PC-9 (cell line): ENCODE results near the gene UBXN4. TPM values are rescaled to one million over a fixed set of nuclear protein-coding genes. Genes with fewer than 3 reads are reported as not detected.

Experiments used
- BruUV-seq: library from RNA; stranded (reverse); fragments of 400-500 nt; replicated peaks from 2 replicates; lab custom pipeline; 2021; lab: Mats Ljungman, UMichigan
- CTCF ChIA-PET: fragments of 300-600 bp; sonication (Branson Sonifier 250); formaldehyde crosslinking; loops from one replicate; lab custom pipeline; 2022; ENCODE audit warnings: antibody characterized with exemption; lab: Charles Lee
- POLR2A ChIA-PET: fragments of 300-600 bp; sonication (Branson Sonifier 250); formaldehyde crosslinking; loops from one replicate; lab custom pipeline; 2022; ENCODE audit warnings: antibody characterized with exemption; ENCODE audit not compliant: unreplicated experiment; lab: Charles Lee
- DNase-seq, 2 experiments: peaks; one replicate each; pipeline versions ENCODE4 v3.0.0 to v3.0.0-alpha.2; 2015 to 2022; ENCODE audit warnings: mixed read lengths in 1 of 2
- H2AFZ ChIP-seq: fragments of 200-600 bp; sonication (generic); 2 replicates; pipeline ENCODE4 v1.8.1; 2017; ENCODE audit warnings: antibody characterized with exemption
- H3F3A ChIP-seq: fragments of 200-600 bp; sonication (generic); 2 replicates; pipeline ENCODE4 v1.8.1; 2017; ENCODE audit warnings: antibody characterized with exemption, mild to moderate bottlenecking, low read depth; ENCODE audit not compliant: insufficient read depth
- H3K27ac ChIP-seq: fragments of 200-600 bp; sonication (generic); 2 replicates; pipeline ENCODE4 v1.6.1; 2016; ENCODE audit warnings: mixed run types
- H3K27me3 ChIP-seq: fragments of 200-600 bp; sonication (generic); 2 replicates; pipeline ENCODE4 v1.6.1; 2016; ENCODE audit warnings: low read depth, mixed run types; ENCODE audit not compliant: insufficient read depth
- H3K36me3 ChIP-seq: fragments of 200-600 bp; sonication (generic); 2 replicates; pipeline ENCODE4 v1.6.1; 2016; ENCODE audit warnings: low read depth, mixed run types
- H3K4me1 ChIP-seq: fragments of 200-600 bp; sonication (generic); replicated peaks from 2 replicates; pipeline ENCODE4 v1.6.1; 2016; ENCODE audit warnings: mixed run types; ENCODE audit not compliant: insufficient read depth
- H3K4me2 ChIP-seq: fragments of 200-600 bp; sonication (generic); 2 replicates; pipeline ENCODE4 v1.6.1; 2017; ENCODE audit warnings: mixed run types
- H3K4me3 ChIP-seq: fragments of 200-600 bp; sonication (generic); 2 replicates; pipeline ENCODE4 v1.6.1; 2016; ENCODE audit warnings: mixed run types
- H3K79me2 ChIP-seq: fragments of 200-600 bp; sonication (generic); 2 replicates; pipeline ENCODE4 v1.6.1; 2017; ENCODE audit warnings: low read depth, mixed run types
- H3K9me2 ChIP-seq: fragments of 200-600 bp; sonication (generic); 2 replicates; pipeline ENCODE4 v1.8.1; 2017; ENCODE audit warnings: mild to moderate bottlenecking; ENCODE audit not compliant: insufficient read depth
- H3K9me3 ChIP-seq: fragments of 200-600 bp; sonication (generic); 2 replicates; pipeline ENCODE4 v1.8.1; 2016; ENCODE audit warnings: low read depth; ENCODE audit not compliant: insufficient read depth
- H4K20me1 ChIP-seq: fragments of 200-600 bp; sonication (generic); 2 replicates; pipeline ENCODE4 v1.8.1; 2017; ENCODE audit not compliant: insufficient read depth
- EZH2 ChIP-seq: fragments of 200-600 bp; sonication (generic); IDR thresholded peaks from 2 replicates; pipeline ENCODE4 v1.8.0; 2017; ENCODE audit warnings: antibody characterized with exemption, low read depth
- intact Hi-C: fragments of 100-400 bp; cut with micrococcal nuclease; formaldehyde crosslinking; loops from one replicate; pipeline ENCODE4 v1.10.0; 2022; ENCODE audit not compliant: unreplicated experiment
- total RNA-seq: library from RNA; stranded (reverse); gene quantifications from 2 replicates; pipeline ENCODE4 v1.2.3, GENCODE V29; 2021
- TF ChIP-seq, protein P1 (sequence below): fragments of 200-600 bp; sonication (generic); conservative IDR thresholded peaks from 2 replicates; pipeline ENCODE4 v1.6.1; 2017; ENCODE audit warnings: mixed run types, antibody characterized with exemption, mild to moderate bottlenecking, moderate library complexity

Gene UBXN4
- total RNA-seq, 1 experiment from 2014 or later = 95.0 TPM

DNA sequence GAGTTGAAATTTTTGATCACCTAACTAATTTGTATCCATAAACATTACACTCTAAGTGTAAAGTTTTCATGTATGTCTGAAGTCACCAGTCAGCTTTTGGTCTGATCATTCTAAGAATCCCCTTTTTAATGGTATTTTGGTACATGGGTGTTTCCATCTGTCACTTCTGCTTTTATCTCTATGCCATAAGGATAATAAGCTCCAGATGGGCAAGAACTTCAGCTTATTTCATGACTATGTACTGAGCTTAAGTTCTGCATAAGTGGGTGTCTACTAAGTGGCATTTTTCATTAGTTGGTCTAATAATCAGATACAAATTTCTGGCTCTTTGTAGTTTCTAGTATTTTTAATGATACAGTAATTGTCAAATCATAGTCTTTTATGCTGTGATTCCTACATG lies 20.4 kb downstream of the UBXN4 start:
- Histone ChIP-seq H2AFZ (no peak overlapping the region), H4K20me1 (peaks cover 11% of the 10 kb centered on the region; the same call in 1 of the 2 replicates), H3F3A (peaks cover 3% of the 10 kb centered on the region; the same call in 1 of the 2 replicates), H3K4me1 (no peaks in the 10 kb centered on the region), H3K36me3 (peaks cover 57% of the 10 kb centered on the region), H3K4me2 (no peak overlapping the region), H3K9me2 (no peaks in the 10 kb centered on the region), H3K9me3 (no peaks in the 10 kb centered on the region), H3K27ac (no peak overlapping the region), H3K4me3 (no peak overlapping the region), H3K27me3 (no peaks in the 10 kb centered on the region), H3K79me2 (no peaks in the 10 kb centered on the region)
- TF ChIP-seq, protein P1, sequence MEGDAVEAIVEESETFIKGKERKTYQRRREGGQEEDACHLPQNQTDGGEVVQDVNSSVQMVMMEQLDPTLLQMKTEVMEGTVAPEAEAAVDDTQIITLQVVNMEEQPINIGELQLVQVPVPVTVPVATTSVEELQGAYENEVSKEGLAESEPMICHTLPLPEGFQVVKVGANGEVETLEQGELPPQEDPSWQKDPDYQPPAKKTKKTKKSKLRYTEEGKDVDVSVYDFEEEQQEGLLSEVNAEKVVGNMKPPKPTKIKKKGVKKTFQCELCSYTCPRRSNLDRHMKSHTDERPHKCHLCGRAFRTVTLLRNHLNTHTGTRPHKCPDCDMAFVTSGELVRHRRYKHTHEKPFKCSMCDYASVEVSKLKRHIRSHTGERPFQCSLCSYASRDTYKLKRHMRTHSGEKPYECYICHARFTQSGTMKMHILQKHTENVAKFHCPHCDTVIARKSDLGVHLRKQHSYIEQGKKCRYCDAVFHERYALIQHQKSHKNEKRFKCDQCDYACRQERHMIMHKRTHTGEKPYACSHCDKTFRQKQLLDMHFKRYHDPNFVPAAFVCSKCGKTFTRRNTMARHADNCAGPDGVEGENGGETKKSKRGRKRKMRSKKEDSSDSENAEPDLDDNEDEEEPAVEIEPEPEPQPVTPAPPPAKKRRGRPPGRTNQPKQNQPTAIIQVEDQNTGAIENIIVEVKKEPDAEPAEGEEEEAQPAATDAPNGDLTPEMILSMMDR = no peak
- no peak for TF ChIP-seq EZH2
- intact Hi-C loops = no loop called here
- POLR2A ChIA-PET = interaction anchor here (0.7 kb wide), 1 partner anchor 695 kb away, joined by 3 read pairs; no protein-coding TSS in a partner anchor
- no TSS peak for BruUV-seq
- CTCF ChIA-PET = no interaction called here
- no peak for DNase-seq

DNA sequence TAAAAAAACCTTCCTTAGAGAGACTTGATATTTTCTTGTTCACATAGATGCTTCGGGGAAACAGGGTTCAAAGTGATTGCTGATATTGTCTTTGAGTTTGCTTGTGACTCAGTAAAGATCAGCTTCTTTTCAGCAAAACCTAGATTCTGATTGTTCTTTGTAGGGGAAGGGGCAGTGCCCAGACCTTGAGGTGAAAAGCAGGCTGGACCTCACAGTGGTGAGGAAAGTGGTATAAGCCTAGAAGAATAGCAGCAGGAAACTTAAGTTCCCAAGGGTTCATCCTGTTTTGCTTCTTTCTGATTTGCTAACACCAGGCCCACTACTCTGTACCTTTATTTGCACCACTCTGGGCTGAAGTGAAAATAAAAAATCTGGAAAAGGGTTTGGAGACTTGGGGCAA lies 20.9 kb downstream of the UBXN4 start:
- peaks cover 11% of the 10 kb centered on the region; the same call in 1 of the 2 replicates for H4K20me1 ChIP-seq
- TF ChIP-seq, protein P1 = no peak
- no peak for TF ChIP-seq EZH2
- ChIA-PET CTCF (no interaction called here), POLR2A (no interaction called here)
- no TSS peak for BruUV-seq
- no peak overlapping the region for H3K4me2 ChIP-seq
- no peak for DNase-seq
- H3K4me1 ChIP-seq = no peaks in the 10 kb centered on the region
- H3K27ac ChIP-seq = no peak overlapping the region
- H2AFZ ChIP-seq = no peak overlapping the region
- no peak overlapping the region for H3K4me3 ChIP-seq
- H3K36me3 ChIP-seq = peaks cover 58% of the 10 kb centered on the region
- H3K9me3 ChIP-seq = no peaks in the 10 kb centered on the region
- H3K27me3 ChIP-seq = no peaks in the 10 kb centered on the region
- intact Hi-C loops = no loop called here
- peaks cover 3% of the 10 kb centered on the region; the same call in 1 of the 2 replicates for H3F3A ChIP-seq
- H3K79me2 ChIP-seq = no peaks in the 10 kb centered on the region
- no peaks in the 10 kb centered on the region for H3K9me2 ChIP-seq

DNA sequence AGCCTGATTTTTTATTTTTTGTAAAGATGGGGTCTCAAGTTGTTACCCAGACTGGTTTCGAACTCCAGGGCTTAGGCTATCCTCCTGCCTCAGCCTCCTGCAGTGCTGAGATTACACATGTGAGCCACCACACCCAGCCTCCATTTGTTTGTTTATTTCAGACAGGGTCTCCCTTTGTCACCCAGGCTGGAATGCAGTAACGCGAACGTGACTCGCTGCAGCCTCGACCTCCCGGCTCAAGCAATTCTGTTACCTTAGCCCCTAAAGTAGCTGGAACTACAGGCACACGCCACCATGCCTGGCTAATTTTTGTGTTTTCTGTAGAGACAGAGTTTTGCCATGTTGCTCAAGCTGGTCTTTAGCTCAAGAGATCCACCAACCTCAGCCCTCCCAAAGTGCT lies 27.2 kb downstream of the UBXN4 start:
- Histone ChIP-seq H3K79me2 (no peaks in the 10 kb centered on the region), H3K36me3 (peaks cover 67% of the 10 kb centered on the region), H4K20me1 (peaks cover 8% of the 10 kb centered on the region; the same call in 1 of the 2 replicates), H2AFZ (no peak overlapping the region), H3K9me3 (no peaks in the 10 kb centered on the region), H3K9me2 (no peaks in the 10 kb centered on the region), H3K4me1 (no peaks in the 10 kb centered on the region), H3K27ac (no peak overlapping the region), H3F3A (peaks cover 7% of the 10 kb centered on the region), H3K27me3 (no peaks in the 10 kb centered on the region), H3K4me3 (no peak overlapping the region), H3K4me2 (no peak overlapping the region)
- intact Hi-C loops = no loop called here
- BruUV-seq = no TSS peak
- POLR2A ChIA-PET = no interaction called here
- no peak for DNase-seq
- CTCF ChIA-PET = no interaction called here
- TF ChIP-seq, protein P1 = no peak
- TF ChIP-seq EZH2 = no peak
